Psoas muscle (tissue), 8 donors: Measurements from ENCODE around the gene HACL1. TPM values are rescaled to one million over a fixed set of nuclear protein-coding genes. Genes with fewer than 3 reads are reported as not detected.

ENCODE experiments used
- ATAC-seq, 4 donors: fragments of 200-7000 bp; cut with Tn5 transposase; one replicate each; pipeline ENCODE4 v1.9.1; 2020; ENCODE audit warnings: moderate library complexity in 3 of 4, mild to moderate bottlenecking in 2 of 4
- DNase-seq, 2 donors: peaks; one replicate each; pipeline ENCODE4 v3.0.0-alpha.2; 2020
- H3K27ac ChIP-seq: fragments of 200-600 bp; one replicate; pipeline ENCODE4 v1.8.0; 2022
- H3K27me3 ChIP-seq, 3 donors: fragments of 200-600 bp in 1 of 3; one replicate each; pipeline versions ENCODE4 v1.6.1 to v1.8.0; 2013 to 2022; ENCODE audit warnings: low read length in 2 of 3, mild to moderate bottlenecking in 2 of 3, moderate library complexity in 1 of 3; ENCODE audit not compliant: insufficient read depth in 3 of 3
- H3K36me3 ChIP-seq, 2 donors: fragments of 200-600 bp in 1 of 2; one replicate each; pipeline versions ENCODE4 v1.6.1 to v1.8.0; 2013 to 2022; ENCODE audit warnings: low read depth in 1 of 2, mild to moderate bottlenecking in 1 of 2, moderate library complexity in 1 of 2; ENCODE audit not compliant: insufficient read depth in 1 of 2
- H3K4me1 ChIP-seq: fragments of 200-600 bp; one replicate; pipeline ENCODE4 v1.8.0; 2022
- H3K4me3 ChIP-seq: fragments of 200-600 bp; one replicate; pipeline ENCODE4 v1.8.0; 2022; ENCODE audit warnings: mild to moderate bottlenecking
- H3K9me3 ChIP-seq: fragments of 200-600 bp; one replicate; pipeline ENCODE4 v1.8.0; 2022
- CTCF ChIP-seq: fragments of 200-600 bp; IDR thresholded peaks from one replicate; pipeline ENCODE4 v1.8.0; 2022; ENCODE audit warnings: antibody characterized with exemption
- WGBS, 3 donors: extraction: QIAGEN DNeasy Blood & Tissue Kit; methylation state at CpG; one replicate each; pipeline versions ENCODE4 v1.1.6 to v1.1.7; 2013; 5-methylcytosine and 5-hydroxymethylcytosine counted together
- intact Hi-C, 2 donors: fragments of 100-400 bp; cut with DNase I; formaldehyde crosslinking; loops; one replicate each; pipeline versions ENCODE4 v1.11.0 to v1.14.2; 2022
- polyA plus RNA-seq, 3 donors: library from polyadenylated mRNA; stranded (reverse); fragments of 200-250 nt; gene quantifications; one replicate each; pipeline ENCODE4 v1.2.3, GENCODE V29; 2013
- total RNA-seq, 4 donors: library from RNA; stranded (reverse); fragmentation: NEBNext Ultra II Directional in 2 of 4; extraction: Animal tissue kit (Norgen Biotek cat#: 25700) in 2 of 4; gene quantifications; one replicate each; pipeline versions ENCODE4 v1.2.1 to v1.2.4, GENCODE V29; 2021 to 2023
- donor health status: healthy with polysubstance abuse.
- donor health status: DM: no; HTN: no; CAD: no; lungs with moderate emphysema.
- donor health status: Bipolar disorder and iron deficiency.
- donor health status: healthy.
- donor health status: DM: yes; HTN: yes; CAD: no.
- donor health status: DM: no; HTN: no; CAD: no.
- donor health status: DM: no; HTN: no; CAD: no.
- donor health status: DM: yes; HTN: yes; CAD: no.

Gene HACL1
- total and polyA plus RNA-seq, 7 donors: 8.2 to 20.2 (median 17.5) TPM

- H3K9me3 ChIP-seq: no peaks in the 10 kb centered on the region
- WGBS, 3 donors: 4 to 28% (median 26%) methylated on average over 5 to 6 of the region's 6 CpGs
- peaks cover 53% of the 10 kb centered on the region for H3K4me1 ChIP-seq
- DNase-seq (no peak), ATAC-seq (peak; percentile 33 to 52 (median 38))
- H3K27ac ChIP-seq: peak within 1 kb of the TSS; percentile 99
- peak within 1 kb of the TSS; percentile 61 for H3K4me3 ChIP-seq
- no peaks in the 10 kb centered on the region for H3K36me3 ChIP-seq
- intact Hi-C loops: loop anchor here (2.0 to 5.0 kb wide), 2 partner anchors 23 to 36 kb away; no protein-coding TSS in a partner anchor
- H3K27me3 ChIP-seq: no peaks in the 10 kb centered on the region
- no peak for TF ChIP-seq CTCF
These were observed 79.8 kb downstream of the HACL1 start, which contains the start of gene COLQ for GRCh38 chr3:15521573-15521965. TSS of gene COLQ (minus strand) at chr3:15521706. CDS start at chr3:15521625, 81 bp downstream.

- 11 to 22% (median 14%) methylated on average over 14 of the region's 14 CpGs for WGBS, 3 donors
- Histone ChIP-seq H3K27me3 (no peaks in the 10 kb centered on the region), H3K9me3 (no peaks in the 10 kb centered on the region), H3K27ac (peak overlapping the region; percentile 99), H3K36me3 (no peaks in the 10 kb centered on the region), H3K4me3 (peak overlapping the region; percentile 61), H3K4me1 (peaks cover 58% of the 10 kb centered on the region)
- DNase-seq (no peak), ATAC-seq (peak; percentile 67 to 73 (median 68))
- TF ChIP-seq CTCF: no peak
- intact Hi-C loops: loop anchor here (2.0 to 5.0 kb wide), 2 partner anchors 22 to 36 kb away; no protein-coding TSS in a partner anchor
These were observed 80.4 kb downstream of the HACL1 start for GRCh38 chr3:15520804-15521572.

GRCh38 chr3:15520185-15520584, 81.2 kb downstream of the HACL1 start:
- DNase-seq (peak in 1 of 2 donors; percentile 60), ATAC-seq (peak; percentile 80 to 89 (median 84))
- WGBS, 3 donors: 19 to 25% (median 25%) methylated on average over 3 of the region's 3 CpGs
- H3K27ac ChIP-seq: peak overlapping the region; percentile 99
- no peaks in the 10 kb centered on the region for H3K9me3 ChIP-seq
- H3K4me3 ChIP-seq: peak overlapping the region; percentile 61
- intact Hi-C loops: loop anchor here (2.0 to 5.0 kb wide), 2 partner anchors 21 to 37 kb away; no protein-coding TSS in a partner anchor
- H3K4me1 ChIP-seq: peaks cover 66% of the 10 kb centered on the region
- TF ChIP-seq CTCF: no peak
- H3K36me3 ChIP-seq: no peaks in the 10 kb centered on the region
- no peaks in the 10 kb centered on the region for H3K27me3 ChIP-seq

- Histone ChIP-seq H3K9me3 (no peaks in the 10 kb centered on the region), H3K4me3 (no peak overlapping the region), H3K27ac (peak overlapping the region; percentile 99), H3K27me3 (no peaks in the 10 kb centered on the region), H3K4me1 (peaks cover 69% of the 10 kb centered on the region), H3K36me3 (no peaks in the 10 kb centered on the region)
- DNase-seq (peak in 1 of 2 donors; percentile 58), ATAC-seq (peak in 1 of 4 donors; percentile 6)
- TF ChIP-seq CTCF: no peak
- intact Hi-C loops: no loop called here
- WGBS, 3 donors: 65 to 74% (median 71%) methylated on average over 4 of the region's 4 CpGs
These were observed 82.3 kb downstream of the HACL1 start for GRCh38 chr3:15519096-15519495.
